B cell (primary cell): ENCODE measurements around the gene SFTPD. TPM values are rescaled to one million over a fixed set of nuclear protein-coding genes. Genes with fewer than 3 reads are reported as not detected.
A peak's percentile ranks its signal among the peaks of the same experiment; 100 is the strongest.
"Not testable (repeated sequence)": the region's sequence is repeated elsewhere in the genome, so short reads cannot be mapped to it uniquely, and the experiment has no call there.

ENCODE experiments used
- ATAC-seq: fragments of 200-7000 bp; cut with Tn5 transposase; one replicate; pipeline ENCODE4 v1.10.0; 2021; ENCODE audit warnings: low read depth, mild to moderate bottlenecking, moderate number of reproducible peaks, moderate library complexity
- CTCF ChIA-PET: fragments of 350-600 bp; sonication (Branson Sonifier 250); formaldehyde crosslinking; loops from one replicate; lab custom pipeline; 2021; ENCODE audit warnings: antibody characterized with exemption, inconsistent platforms; lab: Charles Lee
- POLR2A ChIA-PET: fragments of 350-600 bp; sonication (Branson Sonifier 250); formaldehyde crosslinking; loops from one replicate; lab custom pipeline; 2021; ENCODE audit warnings: antibody characterized with exemption; lab: Charles Lee
- DNase-seq: peaks from one replicate; pipeline ENCODE4 v3.0.0; 2013
- H2AFZ ChIP-seq: 2 replicates; pipeline ENCODE4 v1.6.1; 2012; ENCODE audit warnings: mild to moderate bottlenecking, low read depth, low read length; ENCODE audit not compliant: insufficient read depth, poor library complexity, severe bottlenecking
- H3K27ac ChIP-seq, 2 donors: 1 replicate in 1 of 2; 2 replicates in 1 of 2; pipeline ENCODE4 v1.5.1; 2012 to 2013; ENCODE audit warnings: low read length in 2 of 2, mild to moderate bottlenecking in 2 of 2, moderate library complexity in 1 of 2
- H3K27me3 ChIP-seq, 4 experiments: fragments of 200-600 bp in 1 of 4; sonication (generic) in 1 of 4; replicated peaks in 1 of 4; 1 replicate in 2 of 4; 2 replicates in 2 of 4; pipeline versions ENCODE4 v1.6.1 to v1.7.0; 2013 to 2016; ENCODE audit warnings: low read length in 3 of 4, mild to moderate bottlenecking in 2 of 4, mixed read lengths in 1 of 4, moderate library complexity in 1 of 4; ENCODE audit not compliant: insufficient read depth in 4 of 4, control insufficient read depth in 3 of 4; ENCODE audit errors: control extremely low read depth in 1 of 4
- H3K36me3 ChIP-seq, 2 experiments: replicated peaks in 1 of 2; 1 replicate in 1 of 2; 2 replicates in 1 of 2; pipeline versions ENCODE4 v1.6.1 to v1.7.1; 2013; ENCODE audit warnings: low read length in 1 of 2; ENCODE audit not compliant: insufficient read depth in 2 of 2, control insufficient read depth in 1 of 2; ENCODE audit errors: control extremely low read depth in 1 of 2, extremely low read depth in 1 of 2
- H3K4me1 ChIP-seq, 2 donors: fragments of 200-600 bp in 1 of 2; sonication (generic) in 1 of 2; 1 replicate in 1 of 2; 2 replicates in 1 of 2; pipeline versions ENCODE4 v1.5.1 to v1.6.1; 2013 to 2017; ENCODE audit warnings: low read length in 2 of 2; ENCODE audit not compliant: control insufficient read depth in 2 of 2, insufficient read depth in 2 of 2
- H3K4me2 ChIP-seq: replicated peaks from 2 replicates; pipeline ENCODE3; 2012; ENCODE audit warnings: mild to moderate bottlenecking, low read depth, low read length; ENCODE audit not compliant: poor library complexity, severe bottlenecking
- H3K4me3 ChIP-seq, 5 experiments: fragments of 200-600 bp in 1 of 5; sonication (generic) in 1 of 5; 1 replicate in 3 of 5; 2 replicates in 2 of 5; pipeline versions ENCODE4 v1.5.1 to v1.7.0; 2011 to 2016; ENCODE audit warnings: low read length in 4 of 5, mild to moderate bottlenecking in 4 of 5, low read depth in 2 of 5, control low read depth in 1 of 5, moderate library complexity in 1 of 5; ENCODE audit not compliant: insufficient read depth in 1 of 5; ENCODE audit errors: control extremely low read depth in 1 of 5, extremely low read depth in 1 of 5
- H3K79me2 ChIP-seq: fragments of 200-600 bp; sonication (generic); one replicate; pipeline ENCODE4 v1.6.0; 2016; ENCODE audit warnings: low read length; ENCODE audit not compliant: control insufficient read depth, insufficient read depth
- H3K9ac ChIP-seq: fragments of 200-600 bp; sonication (generic); 2 replicates; pipeline ENCODE4 v1.6.1; 2017; ENCODE audit warnings: mild to moderate bottlenecking, low read length, moderate library complexity
- H3K9me3 ChIP-seq, 3 donors: one replicate each; pipeline versions ENCODE4 v1.6.1 to v1.7.1; 2013; ENCODE audit warnings: low read length in 2 of 3; ENCODE audit not compliant: control insufficient read depth in 2 of 3, insufficient read depth in 1 of 3; ENCODE audit errors: control extremely low read depth in 1 of 3
- H4K20me1 ChIP-seq: 2 replicates; pipeline ENCODE4 v1.6.0; 2012; ENCODE audit warnings: mild to moderate bottlenecking, low read length; ENCODE audit not compliant: insufficient read depth, control insufficient read depth, poor library complexity, severe bottlenecking
- H3K27ac Mint-ChIP-seq: one replicate; pipeline ENCODE4 v1.8.0; 2021; ENCODE audit warnings: mixed read lengths
- H3K27me3 Mint-ChIP-seq: one replicate; pipeline ENCODE4 v1.8.0; 2021; ENCODE audit warnings: mixed read lengths
- H3K4me1 Mint-ChIP-seq: one replicate; pipeline ENCODE4 v1.8.0; 2021; ENCODE audit warnings: mixed read lengths
- H3K4me3 Mint-ChIP-seq: one replicate; pipeline ENCODE4 v1.8.0; 2021; ENCODE audit warnings: mixed read lengths
- H3K9me3 Mint-ChIP-seq: one replicate; pipeline ENCODE4 v1.8.0; 2022; ENCODE audit warnings: mixed read lengths; ENCODE audit not compliant: insufficient read depth
- CTCF ChIP-seq: fragments of 200-600 bp; IDR thresholded peaks from one replicate; pipeline ENCODE4 v1.8.0; 2022; ENCODE audit warnings: antibody characterized with exemption, mild to moderate bottlenecking
- EZH2 ChIP-seq: IDR thresholded peaks from 2 replicates; pipeline ENCODE4 v1.6.1; 2012; ENCODE audit warnings: borderline replicate concordance, low read depth, mild to moderate bottlenecking, moderate library complexity, low read length; ENCODE audit not compliant: insufficient read depth, poor library complexity, severe bottlenecking
- WGBS: methylation state at CpG from one replicate; pipeline ENCODE4 v1.1.5; 2013; ENCODE audit warnings: missing lambda C conversion rate; ENCODE audit not compliant: insufficient coverage; 5-methylcytosine and 5-hydroxymethylcytosine counted together
- intact Hi-C: fragments of 100-400 bp; cut with micrococcal nuclease; formaldehyde crosslinking; loops from one replicate; pipeline ENCODE4 v1.10.0; 2022
- polyA plus RNA-seq: library from polyadenylated mRNA; depleted of rRNA; stranded (reverse); fragments of >200 nt; gene quantifications from 2 replicates; pipeline ENCODE4 v1.2.3, GENCODE V29; 2012
- total RNA-seq, 2 donors: library from RNA; stranded (reverse); fragments of 120-200 nt in 1 of 2; gene quantifications; 1 replicate in 1 of 2; 2 replicates in 1 of 2; pipeline versions ENCODE4 v1.2.3 to v1.2.4, GENCODE V29; 2013 to 2022

SFTPD gene
- total and polyA plus RNA-seq, 2 donors (not counting 1 experiment from before 2014, with no cell fraction given), result 0.24 to 0.59 TPM

- Histone ChIP-seq H3K4me2 (peak overlapping the region; percentile 93), H3K9me3 (peaks cover 0 to 6% (median 0%) of the 10 kb centered on the region in 3 donors), H3K36me3 (no peaks in the 10 kb centered on the region), H3K27ac (no peak overlapping the region), H4K20me1 (no peaks in the 10 kb centered on the region), H3K4me1 (peaks cover 13 to 16% of the 10 kb centered on the region in 2 donors), H3K27me3 (peaks cover 0 to 24% (median 22%) of the 10 kb centered on the region in 4 experiments), H3K4me3 (peak overlapping the region in 4 of 5 experiments; percentile 41 to 68 (median 52)), H3K9ac (peak overlapping the region; percentile 70), H3K79me2 (no peaks in the 10 kb centered on the region), H2AFZ (peak overlapping the region; percentile 78)
- peak; percentile 54 for ATAC-seq
- CTCF ChIA-PET, result interaction anchor here (0.7 kb wide), 1 partner anchor 18 kb away, joined by 3 read pairs; no protein-coding TSS in a partner anchor
- peaks cover 58% of the 10 kb centered on the region for H3K27me3 Mint-ChIP-seq
- no peaks in the 10 kb centered on the region for H3K9me3 Mint-ChIP-seq
- peak overlapping the region; percentile 29 for H3K27ac Mint-ChIP-seq
- peak; percentile 56 for DNase-seq
- H3K4me3 Mint-ChIP-seq, result peak overlapping the region; percentile 92
- WGBS, result 1% methylated on average over 52 of the region's 58 CpGs
- H3K4me1 Mint-ChIP-seq, result peaks cover 17% of the 10 kb centered on the region
- TF ChIP-seq CTCF (no peak), EZH2 (no peak)
- POLR2A ChIA-PET, result interaction anchor here (1.2 kb wide), 1 partner anchor 33 kb away, joined by 3 read pairs; no protein-coding TSS in a partner anchor
- intact Hi-C loops, result no loop called here
These were observed 44.1 kb downstream of the SFTPD start for GRCh38 chr10:79904671-79905321.

- H3K9me3 ChIP-seq, H3K79me2 ChIP-seq, H3K27ac ChIP-seq, H3K4me2 ChIP-seq, H3K9ac ChIP-seq, H3K9me3 Mint-ChIP-seq, POLR2A ChIA-PET, H3K4me3 Mint-ChIP-seq, H4K20me1 ChIP-seq, H2AFZ ChIP-seq, H3K27ac Mint-ChIP-seq, H3K36me3 ChIP-seq, intact Hi-C loops, H3K4me3 ChIP-seq, DNase-seq, CTCF ChIA-PET, ATAC-seq: not testable (repeated sequence)
- peaks cover 17% of the 10 kb centered on the region for H3K4me1 Mint-ChIP-seq
- Histone ChIP-seq H3K27me3 (peaks cover 0 to 23% (median 20%) of the 10 kb centered on the region in 4 experiments), H3K4me1 (peaks cover 13 to 16% of the 10 kb centered on the region in 2 donors)
- no CpG with 5 or more reads among the region's 1 CpG for WGBS
- H3K27me3 Mint-ChIP-seq, result peaks cover 47% of the 10 kb centered on the region
These were observed 47.3 kb downstream of the SFTPD start for GRCh38 chr10:79901571-79901970.
